ENCODE results near the gene B3GNT9. TPM values are rescaled to one million over a fixed set of nuclear protein-coding genes. Genes with fewer than 3 reads are reported as not detected.

The B3GNT9 gene
- total RNA-seq, 1 experiment from 2014 or later = 11.5 TPM

GRCh38 chr16:67146523-67147357 is 4.1 kb downstream of the B3GNT9 start:
- BruUV-seq (replicated peaks) = no TSS peak

GRCh38 chr16:67145746-67146145 is 5.1 kb downstream of the B3GNT9 start:
- ATAC-seq (no peak), DNase-seq (ENCODE audit: low read depth, low spot score) (no peak)
- Histone ChIP-seq H3K27me3 (ENCODE audit: control insufficient read depth, insufficient read depth, low read length) (no peaks in the 10 kb centered on the region), H3K9me3 (ENCODE audit: control insufficient read depth, insufficient read depth, low read depth, low read length) (no peaks in the 10 kb centered on the region), H3K27ac (ENCODE audit: low read length) (no peak overlapping the region), H3K4me1 (ENCODE audit: control insufficient read depth, insufficient read depth, low read length) (no peaks in the 10 kb centered on the region), H3K4me3 (ENCODE audit: low read depth in 2 of 2, low read length in 2 of 2) (no peak overlapping the region), H3K36me3 (ENCODE audit: control insufficient read depth, insufficient read depth, low read length) (peaks cover 5% of the 10 kb centered on the region; the same call in 1 of the 2 replicates)
- ChIA-PET POLR2A (no interaction called here), CTCF (no interaction called here)
- no TSS peak for BruUV-seq (replicated peaks)
- TF ChIP-seq POLR2AphosphoS5 (IDR thresholded peaks at IDR 0.05; ENCODE audit: low read depth, low read length) (no peak), TCF7L2 (IDR thresholded peaks at IDR 0.05; ENCODE audit: low read depth, low read length) (no peak), REST (IDR thresholded peaks at IDR 0.05; ENCODE audit: insufficient read depth in 1 of 2, low read depth in 2 of 2, low read length in 1 of 2) (no peak), SIN3A (IDR thresholded peaks at IDR 0.05; ENCODE audit: borderline replicate concordance, insufficient read depth, low read depth, low read length) (no peak)
- TF ChIP-seq, protein P1, sequence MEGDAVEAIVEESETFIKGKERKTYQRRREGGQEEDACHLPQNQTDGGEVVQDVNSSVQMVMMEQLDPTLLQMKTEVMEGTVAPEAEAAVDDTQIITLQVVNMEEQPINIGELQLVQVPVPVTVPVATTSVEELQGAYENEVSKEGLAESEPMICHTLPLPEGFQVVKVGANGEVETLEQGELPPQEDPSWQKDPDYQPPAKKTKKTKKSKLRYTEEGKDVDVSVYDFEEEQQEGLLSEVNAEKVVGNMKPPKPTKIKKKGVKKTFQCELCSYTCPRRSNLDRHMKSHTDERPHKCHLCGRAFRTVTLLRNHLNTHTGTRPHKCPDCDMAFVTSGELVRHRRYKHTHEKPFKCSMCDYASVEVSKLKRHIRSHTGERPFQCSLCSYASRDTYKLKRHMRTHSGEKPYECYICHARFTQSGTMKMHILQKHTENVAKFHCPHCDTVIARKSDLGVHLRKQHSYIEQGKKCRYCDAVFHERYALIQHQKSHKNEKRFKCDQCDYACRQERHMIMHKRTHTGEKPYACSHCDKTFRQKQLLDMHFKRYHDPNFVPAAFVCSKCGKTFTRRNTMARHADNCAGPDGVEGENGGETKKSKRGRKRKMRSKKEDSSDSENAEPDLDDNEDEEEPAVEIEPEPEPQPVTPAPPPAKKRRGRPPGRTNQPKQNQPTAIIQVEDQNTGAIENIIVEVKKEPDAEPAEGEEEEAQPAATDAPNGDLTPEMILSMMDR (IDR thresholded peaks at IDR 0.05) = no peak
- intact Hi-C loops (cut with micrococcal nuclease; ENCODE audit: unreplicated experiment) = no loop called here
- in situ Hi-C loops (cut with HindIII; ENCODE audit: low pct_unique_long_range_greater_than_20kb, low sequenced_read_pairs) = no loop called here

More at GRCh38 chr16:67146523-67147357, 4.1 kb downstream of the B3GNT9 start:
- TF ChIP-seq, protein P1 (IDR thresholded peaks at IDR 0.05) = no peak; the same call in 1 of the 2 replicates
- TF ChIP-seq REST (IDR thresholded peaks at IDR 0.05; ENCODE audit: insufficient read depth in 1 of 2, low read depth in 2 of 2, low read length in 1 of 2) = no peak
- no peak for TF ChIP-seq TCF7L2 (IDR thresholded peaks at IDR 0.05; ENCODE audit: low read depth, low read length)
- no peak for TF ChIP-seq POLR2AphosphoS5 (IDR thresholded peaks at IDR 0.05; ENCODE audit: low read depth, low read length)
- no peak for TF ChIP-seq SIN3A (IDR thresholded peaks at IDR 0.05; ENCODE audit: borderline replicate concordance, insufficient read depth, low read depth, low read length)
- no peak for DNase-seq (ENCODE audit: low read depth, low spot score)
- ChIA-PET CTCF (no interaction called here), POLR2A (no interaction called here)
- in situ Hi-C loops (cut with HindIII; ENCODE audit: low pct_unique_long_range_greater_than_20kb, low sequenced_read_pairs) (no loop called here), intact Hi-C loops (cut with micrococcal nuclease; ENCODE audit: unreplicated experiment) (no loop called here)
- Histone ChIP-seq H3K27ac (ENCODE audit: low read length) (no peak overlapping the region), H3K4me1 (ENCODE audit: control insufficient read depth, insufficient read depth, low read length) (peaks cover 5% of the 10 kb centered on the region), H3K9me3 (ENCODE audit: control insufficient read depth, insufficient read depth, low read depth, low read length) (no peaks in the 10 kb centered on the region), H3K27me3 (ENCODE audit: control insufficient read depth, insufficient read depth, low read length) (no peaks in the 10 kb centered on the region), H3K36me3 (ENCODE audit: control insufficient read depth, insufficient read depth, low read length) (peaks cover 5% of the 10 kb centered on the region; the same call in 1 of the 2 replicates), H3K4me3 (ENCODE audit: low read depth in 2 of 2, low read length in 2 of 2) (no peak overlapping the region)
- ATAC-seq = no peak

All from Panc1 (cell line).